GM12892 (cell line): ENCODE data around the gene FGF12.

Source experiments
- POLR2A ChIP-seq: IDR thresholded peaks from 2 replicates; pipeline ENCODE4 v1.6.1; 2011; ENCODE audit warnings: low read depth, low read length, control low read depth
- POLR2AphosphoS5 ChIP-seq: IDR thresholded peaks from 2 replicates; pipeline ENCODE4 v1.6.1; 2011; ENCODE audit warnings: low read depth, low read length, control low read depth
- TAF1 ChIP-seq: IDR thresholded peaks from 2 replicates; pipeline ENCODE4 v1.6.1; 2011; ENCODE audit warnings: low read depth, mild to moderate bottlenecking, control low read depth, low read length, borderline replicate concordance

DNA sequence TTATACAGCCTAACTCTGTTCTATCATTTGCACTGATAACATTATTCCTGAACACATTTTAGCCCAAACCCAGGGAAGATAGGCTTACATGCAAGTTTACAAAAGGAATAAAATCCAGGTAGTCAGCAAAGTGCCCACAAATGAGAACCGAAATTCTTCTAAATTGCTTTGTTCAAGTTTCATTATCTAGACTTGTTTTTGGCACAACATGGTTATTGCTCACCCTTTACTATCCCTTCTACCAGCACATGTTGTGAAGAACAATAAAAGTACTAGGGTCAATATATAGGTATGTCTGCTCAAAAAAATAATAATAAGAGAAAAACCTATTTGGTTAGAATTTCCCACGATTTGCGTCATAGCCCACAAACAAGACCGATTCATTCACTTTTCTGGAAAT is 430.5 kb downstream of the FGF12 start:
- no peak for TF ChIP-seq POLR2A
- TF ChIP-seq TAF1: no peak
- no peak for TF ChIP-seq POLR2AphosphoS5
